GM03348 (cell line): ENCODE results near the gene ADCK1.
A peak's percentile ranks its signal among the peaks of the same experiment; 100 is the strongest.
"Not testable (repeated sequence)": the region's sequence is repeated elsewhere in the genome, so short reads cannot be mapped to it uniquely, and the experiment has no call there.

Experiments
- DNase-seq: peaks from one replicate; pipeline ENCODE4 v3.0.0; 2012; ENCODE audit warnings: low spot score

ADCK1 gene

DNA sequence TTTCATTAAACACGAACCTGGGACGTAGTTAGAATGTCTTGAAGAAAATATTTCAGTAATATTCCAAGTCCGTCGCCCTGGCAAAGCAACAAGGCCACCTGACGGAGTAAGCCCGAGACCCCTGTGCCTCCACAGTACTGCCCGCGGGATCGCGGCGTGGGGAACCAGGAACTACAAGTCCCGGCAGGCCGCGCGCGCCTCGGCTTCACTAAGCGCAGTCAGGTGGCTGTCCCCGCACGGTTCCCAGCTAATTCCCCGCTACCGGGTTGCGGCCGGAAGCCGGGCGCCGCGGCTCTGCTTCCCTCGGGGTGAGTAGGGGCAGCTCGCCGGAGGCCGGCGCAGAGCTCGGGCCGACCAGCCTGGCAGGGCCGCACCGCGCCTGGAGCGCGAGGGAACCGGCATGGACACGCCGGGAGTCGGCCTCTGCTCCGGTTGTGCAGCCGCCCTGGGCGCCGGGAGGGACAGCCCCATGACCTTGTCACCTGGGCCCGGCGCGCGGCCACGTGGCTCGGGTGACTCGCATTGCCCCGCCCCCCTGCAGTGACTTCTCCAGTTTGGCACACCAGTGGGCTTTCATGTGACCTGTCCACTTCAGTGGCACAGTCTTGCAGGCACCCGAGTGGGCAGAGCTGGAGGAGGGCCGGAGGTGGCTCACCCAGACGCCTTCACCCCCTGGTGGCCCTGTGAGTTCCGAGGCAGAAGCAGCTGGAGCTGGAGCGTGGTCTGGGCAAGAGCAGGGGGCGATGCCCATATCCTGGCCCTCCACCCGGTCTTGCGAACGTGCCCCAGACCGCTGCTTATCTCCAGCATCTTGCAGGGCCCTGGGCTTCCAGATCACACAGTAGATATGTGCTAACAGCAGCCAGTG is at the start of gene ADCK1:
Gene ADCK1 (plus strand): TSS at position 247 of the 868 bp plus-strand sequence. CDS start 18,870 bp downstream, outside the sequence.
- DNase-seq: peak; percentile 91

- DNase-seq: no peak
These were observed 47.6 kb upstream of the ADCK1 start for GRCh38 chr14:77752266-77752665.

DNA sequence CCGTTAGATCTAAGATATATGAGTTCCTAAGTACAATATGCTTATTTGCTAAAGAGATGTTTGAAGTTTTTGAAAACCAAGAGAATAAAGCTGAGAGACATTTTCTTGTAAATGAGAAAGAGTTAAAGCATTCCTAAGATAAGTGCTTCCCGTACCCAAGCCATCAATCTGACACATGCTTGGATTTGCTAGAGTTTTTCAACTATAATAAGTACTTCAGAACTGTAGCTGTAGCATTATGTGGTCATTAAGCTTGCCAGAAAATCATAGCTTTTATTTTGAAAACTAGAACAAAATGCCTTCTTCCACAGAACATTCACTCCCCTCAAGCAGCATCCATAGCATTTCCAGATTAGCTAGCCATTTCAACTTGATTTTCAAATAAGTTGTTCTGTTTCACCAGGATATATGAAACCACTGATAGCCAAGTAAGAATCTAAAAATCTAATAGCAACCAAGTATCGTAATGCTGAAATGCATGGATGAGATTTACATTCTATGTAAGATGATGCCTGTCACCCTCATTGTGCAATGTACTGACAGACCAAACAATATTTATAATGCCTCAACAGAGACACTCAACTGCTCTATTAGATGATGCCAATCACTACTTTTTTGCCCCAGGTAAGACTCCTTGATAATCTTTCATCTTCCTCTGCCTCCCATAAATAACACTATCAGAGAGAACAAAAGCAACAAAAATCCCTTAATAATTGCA is 47.0 kb upstream of the ADCK1 start:
- DNase-seq: no peak

- DNase-seq: peak; percentile 96
These were observed 39.3 kb upstream of the ADCK1 start, which contains the start of gene SNW1 for GRCh38 chr14:77760381-77761204. SNW1 (minus strand) TSS chr14:77761156; CDS start chr14:77761127, 29 bp downstream.

DNA sequence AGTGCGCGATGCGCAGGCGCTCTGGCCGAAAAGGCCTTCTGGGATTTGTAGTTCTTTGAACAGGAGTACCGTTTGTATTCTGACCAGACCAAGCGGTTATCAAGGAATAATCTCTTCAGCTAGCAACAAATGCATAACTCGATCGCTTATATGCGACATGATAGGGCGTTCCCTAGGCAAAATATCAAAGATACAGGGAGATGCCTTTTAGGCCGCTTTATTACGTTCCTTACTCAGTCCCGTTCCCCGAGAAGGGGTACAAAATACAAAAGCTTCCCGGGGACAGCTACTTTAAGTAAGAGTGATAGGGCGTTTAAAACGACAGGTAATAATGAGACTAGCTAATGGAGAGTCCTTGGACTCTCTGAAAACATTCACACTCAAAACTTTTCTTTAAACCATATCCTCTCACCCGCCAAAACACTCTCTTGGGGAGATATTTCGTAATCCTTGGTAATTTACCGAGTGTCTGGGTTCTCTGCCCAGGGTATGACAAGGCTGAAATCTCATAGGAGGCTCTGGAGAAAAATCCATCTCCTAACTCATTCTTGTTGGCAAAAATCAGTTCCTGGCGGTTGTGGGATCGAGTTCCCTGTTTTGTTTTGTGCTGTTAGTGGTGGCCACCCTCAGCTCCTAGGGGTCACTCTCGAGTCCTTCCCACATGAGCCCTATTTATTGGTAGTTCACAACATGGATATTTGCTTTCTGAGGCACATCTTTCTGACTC is 38.5 kb upstream of the ADCK1 start:
- peak; percentile 65 for DNase-seq

GRCh38 chr14:77763316-77763715 is 36.6 kb upstream of the ADCK1 start:
- DNase-seq: no peak

- no peak for DNase-seq
These were observed 35.9 kb upstream of the ADCK1 start for GRCh38 chr14:77763978-77764377.

DNA sequence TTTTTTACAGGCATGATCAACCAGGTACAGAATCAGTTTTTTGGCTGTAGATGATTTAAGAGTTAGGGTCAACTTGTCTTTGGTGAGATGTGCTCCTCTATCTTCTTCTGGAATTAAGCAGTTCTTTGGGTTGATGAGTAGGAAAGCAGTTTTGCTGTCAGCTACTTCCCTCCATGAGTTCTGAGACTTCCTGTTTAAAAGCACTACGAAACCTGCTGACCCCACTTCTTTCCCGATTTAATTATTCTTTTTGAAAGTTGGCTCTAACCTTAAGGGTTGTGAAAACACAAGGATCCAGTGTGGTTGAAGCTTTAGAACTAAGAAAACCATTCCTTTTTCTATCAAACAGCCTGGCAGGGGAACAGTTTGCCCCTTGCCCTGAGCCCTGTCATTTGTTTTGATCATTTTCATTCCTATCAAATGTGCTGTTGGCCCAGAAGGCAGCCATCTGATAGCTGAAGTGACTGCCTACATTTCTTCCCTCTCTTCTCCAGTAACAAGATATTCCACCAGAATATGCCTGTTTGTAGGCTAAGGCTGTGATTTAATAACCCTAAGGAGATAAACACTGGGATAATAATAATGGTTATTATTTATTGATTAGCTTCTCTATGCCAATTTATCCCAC is 31.4 kb upstream of the ADCK1 start:
- not testable (repeated sequence) for DNase-seq

DNA sequence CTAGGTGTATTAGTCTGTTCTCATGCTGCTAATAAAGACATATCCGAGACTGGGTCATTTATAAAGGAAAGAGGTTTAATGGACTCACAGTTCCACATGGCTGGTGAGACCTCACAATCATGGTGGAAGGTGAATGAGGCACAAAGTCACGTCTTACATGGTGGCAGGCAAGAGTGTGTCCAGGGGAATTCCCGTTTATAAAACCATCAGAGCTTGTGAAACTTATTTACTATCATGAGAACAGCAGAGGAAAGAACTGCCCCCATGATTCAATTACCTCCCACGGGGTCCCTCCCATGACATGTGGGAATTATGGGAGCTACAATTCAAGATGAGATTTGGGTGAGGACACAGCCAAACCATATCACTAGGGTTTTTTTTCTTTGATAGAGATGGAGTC is 25.9 kb upstream of the ADCK1 start:
- DNase-seq: not testable (repeated sequence)

GRCh38 chr14:77782202-77782601 is 17.7 kb upstream of the ADCK1 start:
- DNase-seq: no peak

DNA sequence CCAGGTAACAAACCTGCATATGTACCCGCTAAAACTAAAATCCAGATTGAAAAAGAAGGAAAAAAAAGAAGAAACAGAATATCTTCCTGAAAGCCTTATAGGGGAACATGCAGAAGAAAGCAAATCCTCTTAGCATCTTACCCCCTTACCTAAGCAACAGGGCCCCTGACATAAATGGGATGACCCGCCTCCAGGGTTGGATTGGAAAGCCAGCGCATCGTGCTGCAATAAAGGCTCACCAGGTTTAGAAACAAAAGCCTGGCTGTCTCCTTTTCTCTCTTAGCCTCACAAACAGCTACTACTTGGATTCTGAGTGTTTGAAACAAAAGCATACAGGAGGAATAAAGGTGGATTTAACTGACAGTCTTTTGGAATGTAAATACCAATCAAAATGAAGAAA is 13.8 kb upstream of the ADCK1 start:
- DNase-seq: no peak

GRCh38 chr14:77790566-77791224 is 9.2 kb upstream of the ADCK1 start:
- DNase-seq: no peak

DNA sequence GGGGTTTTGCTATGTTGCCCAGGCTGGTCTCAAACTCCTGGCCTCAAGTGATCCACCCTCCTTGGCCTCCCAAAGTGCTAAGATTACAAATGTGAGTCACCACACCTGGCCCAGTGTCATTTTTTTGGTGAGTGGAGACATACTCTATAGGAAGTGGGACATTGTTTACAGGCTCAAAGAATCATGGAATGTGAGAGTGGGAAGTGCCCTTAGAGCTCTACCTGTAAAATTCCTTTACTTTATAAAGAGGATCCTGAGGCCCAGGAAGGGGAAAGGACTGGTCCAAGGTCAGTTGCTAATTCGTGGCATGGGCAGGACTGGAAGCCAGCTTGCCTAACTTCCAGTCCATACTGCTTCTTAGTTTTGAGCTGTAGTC is 8.7 kb upstream of the ADCK1 start:
- DNase-seq: no peak

- not testable (repeated sequence) for DNase-seq
These were observed 6.7 kb upstream of the ADCK1 start for GRCh38 chr14:77793255-77793654.

- no peak for DNase-seq
These were observed 5.6 kb upstream of the ADCK1 start for GRCh38 chr14:77794357-77794756.

- DNase-seq: not testable (repeated sequence)
These were observed 453 bp upstream of the ADCK1 start for GRCh38 chr14:77799456-77799855.

DNA sequence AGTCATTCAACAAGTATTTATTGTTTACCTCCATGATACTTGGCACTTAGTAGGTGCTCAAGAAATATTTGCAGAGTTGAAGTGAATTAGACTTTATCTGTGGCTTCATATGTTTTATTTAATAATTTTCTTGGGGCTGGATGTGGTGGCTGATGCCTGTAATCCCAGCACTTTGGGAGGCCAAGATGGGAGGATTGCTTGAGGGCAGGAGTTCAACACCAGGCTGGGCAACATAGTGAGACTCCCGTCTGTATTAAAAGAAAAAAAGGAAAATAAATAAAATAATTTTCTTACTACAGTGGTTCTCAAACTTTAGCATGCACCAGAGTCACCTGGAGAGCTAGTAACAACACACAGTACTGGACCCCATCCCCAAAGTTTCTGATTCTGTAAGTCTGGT is 905 bp downstream of the ADCK1 start:
- no peak for DNase-seq

DNA sequence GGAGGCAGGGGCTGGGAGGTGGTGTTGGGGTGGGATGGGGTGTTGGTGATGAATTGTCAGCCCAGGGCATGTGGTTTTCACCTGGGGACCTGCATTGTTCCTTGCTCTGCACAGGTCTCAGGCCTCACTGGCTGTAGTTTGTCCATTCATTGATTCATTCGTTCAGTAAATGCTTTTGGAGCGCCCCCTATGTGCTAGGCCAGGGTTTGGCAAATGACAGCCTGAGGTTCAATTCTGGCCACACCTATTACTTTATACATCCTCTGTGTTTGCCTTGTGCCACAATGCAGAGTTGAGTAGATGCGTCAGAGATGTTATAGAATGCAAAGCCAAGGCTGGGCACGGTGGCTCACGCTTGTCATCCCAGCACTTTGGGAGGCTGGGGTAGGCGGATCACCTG is 4.7 kb downstream of the ADCK1 start:
- DNase-seq: peak; percentile 19

DNA sequence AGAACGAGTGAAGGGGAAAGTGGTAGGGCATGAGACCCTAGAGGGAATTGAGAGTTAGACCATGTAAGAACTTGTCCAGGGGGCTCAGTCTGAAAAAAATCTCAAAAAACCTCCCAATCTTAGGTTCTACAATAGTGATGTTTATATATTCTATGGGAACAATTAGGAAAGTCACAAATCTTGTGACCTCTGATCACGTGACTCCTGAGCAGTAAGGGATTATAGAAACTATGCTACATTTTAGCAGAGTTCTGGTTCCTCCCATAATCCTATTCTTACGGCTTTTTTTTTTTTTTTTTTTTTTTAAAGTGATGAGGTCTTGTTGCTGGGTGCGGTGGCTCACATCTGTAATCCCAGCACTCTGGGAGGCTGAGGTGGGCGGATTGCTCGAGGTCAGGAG is 5.8 kb downstream of the ADCK1 start:
- DNase-seq: no peak

DNA sequence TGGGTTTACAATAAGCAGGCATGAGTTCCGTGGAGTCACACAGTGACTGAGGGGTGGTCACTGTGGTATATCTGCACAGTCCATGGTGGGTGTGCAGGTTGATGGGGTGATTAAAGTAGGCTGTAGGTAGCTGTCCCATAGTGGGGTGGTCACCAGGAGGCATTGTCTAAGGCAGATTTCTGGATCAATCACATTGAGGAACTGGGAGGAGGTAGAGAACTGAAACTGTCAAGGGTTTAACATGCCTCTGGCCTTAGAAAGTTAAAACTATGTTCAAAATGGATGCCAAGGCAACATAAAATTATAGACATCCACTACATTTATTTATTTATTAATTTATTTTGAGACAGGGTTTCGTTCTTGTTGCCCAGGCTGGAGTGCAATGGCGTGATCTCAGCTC is 8.3 kb downstream of the ADCK1 start:
- no peak for DNase-seq

GRCh38 chr14:77809011-77809410 is 9.1 kb downstream of the ADCK1 start:
- DNase-seq: no peak
